ENCODE data around the gene COG4.
A peak's percentile ranks its signal among the peaks of the same experiment; 100 is the strongest.
"Not testable (repeated sequence)": the region's sequence is repeated elsewhere in the genome, so short reads cannot be mapped to it uniquely, and the experiment has no call there.

Gene COG4

DNA sequence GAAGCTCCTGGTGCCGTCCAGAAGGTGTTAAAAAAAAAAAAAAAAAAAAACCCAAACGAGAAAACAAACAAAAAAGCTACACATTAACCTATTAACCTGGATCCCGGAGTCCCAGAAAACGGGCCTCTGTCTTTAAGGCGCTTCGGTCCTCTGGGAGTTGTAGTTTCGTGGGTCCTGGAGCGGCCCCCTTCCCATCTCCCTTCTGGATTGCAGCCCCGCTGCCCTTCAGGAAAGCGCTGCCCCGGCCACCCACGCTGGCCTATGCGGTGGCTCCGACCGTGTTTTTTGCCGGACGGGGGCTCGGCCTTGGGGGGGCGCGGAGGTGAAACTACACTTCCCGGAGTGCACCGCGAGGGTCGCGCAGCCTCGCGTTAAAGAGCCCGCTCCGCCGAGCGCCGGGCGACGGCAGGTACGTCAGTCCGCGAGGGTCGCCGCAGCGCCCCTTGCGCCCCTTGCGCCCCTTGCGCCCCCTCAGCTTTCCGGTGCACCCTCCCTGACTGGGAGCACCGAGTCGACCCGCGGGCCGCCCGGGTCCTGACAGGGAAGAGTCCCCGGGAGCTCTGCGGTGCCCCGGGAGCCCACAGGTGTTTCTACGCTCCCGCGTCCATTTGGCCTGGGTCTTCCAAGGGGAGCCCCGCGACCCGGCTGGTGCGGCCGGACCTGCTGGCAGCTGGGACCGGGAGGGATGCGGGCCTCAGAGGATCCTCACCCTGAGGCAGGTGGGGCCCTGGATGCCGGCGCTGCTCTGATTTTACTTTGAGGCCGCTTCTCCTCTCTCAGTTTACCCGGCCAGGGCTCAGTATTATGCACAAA is 68.9 kb downstream of the COG4 start, which contains the start of gene FCSK:
Gene FCSK (plus strand): TSS at position 374 of the 813 bp plus-strand sequence. CDS start 8,596 bp downstream, outside the sequence.
- peak in 13 of 14 donors; percentile 37 to 81 (median 71) for DNase-seq

DNA sequence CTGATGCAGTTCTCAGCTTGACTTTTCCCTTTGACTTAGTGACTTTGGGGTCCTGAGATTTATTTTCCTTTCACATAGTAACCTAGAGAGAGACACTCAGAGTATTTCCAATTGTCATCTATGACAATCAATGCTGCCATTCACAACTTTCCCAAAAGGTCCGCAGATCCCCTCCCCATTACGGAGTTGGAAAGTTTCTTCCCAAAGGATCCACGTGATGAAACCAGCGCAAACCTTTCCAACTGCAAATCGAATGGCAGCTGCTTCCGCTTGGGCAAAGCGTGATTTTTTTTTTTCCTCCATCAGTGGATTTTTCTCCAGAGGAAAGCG is 69.5 kb downstream of the COG4 start:
- DNase-seq = no peak

DNA sequence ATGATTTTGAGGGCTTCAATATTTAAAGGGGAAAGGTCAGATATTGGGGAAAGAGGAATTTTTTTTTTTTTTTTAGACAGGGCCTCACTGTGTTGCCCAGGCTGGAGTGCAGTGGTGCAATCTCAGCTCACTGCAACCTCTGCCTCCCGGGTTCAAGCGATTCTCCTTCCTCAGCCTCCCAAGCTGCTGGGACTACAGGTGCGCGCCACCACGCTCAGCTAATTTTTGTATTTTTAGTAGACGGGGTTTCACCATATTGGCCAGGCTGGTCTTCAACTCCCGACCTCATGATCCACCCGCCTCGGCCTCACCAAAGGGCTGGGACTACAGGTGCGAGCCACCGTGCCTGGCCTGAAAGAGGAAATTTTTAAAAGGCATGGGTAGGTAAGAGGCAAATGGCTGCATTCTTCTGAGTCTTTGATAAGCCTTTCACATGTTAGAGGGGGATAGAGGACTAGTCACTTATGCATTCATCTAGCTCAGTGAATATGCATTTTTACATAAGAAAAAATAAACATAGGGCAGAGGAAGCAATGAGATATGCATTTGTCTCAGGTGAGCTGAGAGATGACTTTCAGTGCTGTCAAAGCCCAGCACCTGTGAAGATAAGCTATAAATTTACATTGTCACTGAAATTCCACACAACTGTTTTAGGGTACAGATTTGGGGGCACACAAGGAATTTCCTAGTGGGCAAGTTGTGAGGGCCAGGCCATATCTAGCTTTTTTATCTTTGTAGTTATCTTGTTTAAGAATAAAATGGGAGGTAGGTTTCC is 70.0 kb downstream of the COG4 start:
- no peak for DNase-seq

- DNase-seq = not testable (repeated sequence)
Observed at GRCh38 chr16:70451004-70451340, 72.4 kb downstream of the COG4 start.

DNA sequence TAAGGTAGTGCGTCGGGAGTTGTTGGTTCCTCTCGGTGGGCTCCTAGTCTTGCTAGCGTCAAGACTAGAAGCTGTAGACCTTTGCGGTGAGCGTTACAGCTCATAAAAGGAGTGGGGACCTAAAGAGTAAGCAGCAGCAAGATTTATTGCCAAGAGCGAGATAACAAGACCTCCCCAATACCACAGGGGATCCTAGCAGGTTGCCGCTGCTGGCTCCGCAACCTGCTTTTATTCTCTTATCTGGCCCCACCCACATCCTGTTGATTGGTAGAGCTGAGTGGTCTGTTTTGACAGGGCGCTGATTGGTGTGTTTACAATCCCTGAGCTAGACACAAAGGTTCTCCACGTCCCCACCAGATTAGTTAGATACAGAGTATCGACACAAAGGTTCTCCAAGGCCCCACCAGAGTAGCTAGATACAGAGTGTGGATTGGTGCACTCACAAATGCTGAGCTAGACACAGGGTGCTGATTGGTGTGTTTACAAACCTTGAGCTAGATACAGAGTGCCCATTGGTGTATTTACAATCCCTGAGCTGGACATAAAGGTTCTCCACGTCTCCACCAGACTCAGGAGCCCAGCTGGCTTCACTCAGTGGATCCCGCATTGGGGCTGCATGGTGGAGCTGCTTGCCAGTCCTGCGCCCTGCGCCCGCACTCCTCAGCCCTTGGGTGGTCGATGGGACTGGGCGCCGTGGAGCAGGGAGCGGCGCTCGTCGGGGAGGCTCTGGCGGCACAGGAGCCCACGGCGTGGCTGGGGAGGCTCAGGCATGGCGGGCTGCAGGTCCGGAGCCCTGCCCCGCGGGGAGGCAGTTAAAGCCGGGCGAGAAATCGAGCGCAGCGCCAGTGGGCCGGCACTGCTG is 73.0 kb downstream of the COG4 start:
- DNase-seq = not testable (repeated sequence)

GRCh38 chr16:70448075-70448474 is 75.3 kb downstream of the COG4 start:
- no peak for DNase-seq

GRCh38 chr16:70444249-70445063 is 78.9 kb downstream of the COG4 start:
- DNase-seq = no peak

- DNase-seq = no peak
Observed at GRCh38 chr16:70442344-70442743, 81.0 kb downstream of the COG4 start.

GRCh38 chr16:70441406-70441990 is 81.9 kb downstream of the COG4 start:
- DNase-seq = no peak

DNA sequence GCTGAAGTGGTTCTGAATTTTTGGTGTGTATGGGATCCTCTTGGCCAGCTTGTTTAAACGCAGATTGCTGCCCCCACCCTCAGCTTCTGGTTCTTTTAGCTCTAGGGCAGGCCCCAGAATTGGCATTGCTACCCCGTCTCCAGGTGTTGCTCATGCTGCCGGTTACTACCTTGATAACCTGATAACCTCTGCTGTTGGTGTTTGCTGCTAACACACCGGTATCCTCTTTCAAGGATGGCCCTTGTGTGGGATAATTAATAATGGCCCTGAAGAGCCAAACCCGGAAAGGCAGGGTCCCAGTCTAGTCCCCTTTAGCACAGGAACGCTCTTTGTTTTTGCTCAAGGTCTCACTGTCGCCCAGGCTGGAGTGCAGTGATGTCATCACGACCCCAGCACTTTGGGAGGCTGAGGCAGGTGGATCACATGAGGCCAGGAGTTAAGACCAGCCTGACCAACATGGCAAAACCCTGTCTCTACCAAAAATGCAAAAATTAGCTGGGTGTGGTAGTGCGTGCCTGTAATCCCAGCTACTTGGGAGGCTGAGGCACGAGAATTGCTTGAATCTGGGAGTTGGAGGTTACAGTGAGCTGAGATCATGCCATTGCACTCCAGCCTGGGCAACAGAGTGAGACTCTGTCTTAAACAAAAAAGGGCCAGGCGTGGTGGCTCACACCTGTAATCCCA is 83.2 kb downstream of the COG4 start:
- DNase-seq = no peak

DNA sequence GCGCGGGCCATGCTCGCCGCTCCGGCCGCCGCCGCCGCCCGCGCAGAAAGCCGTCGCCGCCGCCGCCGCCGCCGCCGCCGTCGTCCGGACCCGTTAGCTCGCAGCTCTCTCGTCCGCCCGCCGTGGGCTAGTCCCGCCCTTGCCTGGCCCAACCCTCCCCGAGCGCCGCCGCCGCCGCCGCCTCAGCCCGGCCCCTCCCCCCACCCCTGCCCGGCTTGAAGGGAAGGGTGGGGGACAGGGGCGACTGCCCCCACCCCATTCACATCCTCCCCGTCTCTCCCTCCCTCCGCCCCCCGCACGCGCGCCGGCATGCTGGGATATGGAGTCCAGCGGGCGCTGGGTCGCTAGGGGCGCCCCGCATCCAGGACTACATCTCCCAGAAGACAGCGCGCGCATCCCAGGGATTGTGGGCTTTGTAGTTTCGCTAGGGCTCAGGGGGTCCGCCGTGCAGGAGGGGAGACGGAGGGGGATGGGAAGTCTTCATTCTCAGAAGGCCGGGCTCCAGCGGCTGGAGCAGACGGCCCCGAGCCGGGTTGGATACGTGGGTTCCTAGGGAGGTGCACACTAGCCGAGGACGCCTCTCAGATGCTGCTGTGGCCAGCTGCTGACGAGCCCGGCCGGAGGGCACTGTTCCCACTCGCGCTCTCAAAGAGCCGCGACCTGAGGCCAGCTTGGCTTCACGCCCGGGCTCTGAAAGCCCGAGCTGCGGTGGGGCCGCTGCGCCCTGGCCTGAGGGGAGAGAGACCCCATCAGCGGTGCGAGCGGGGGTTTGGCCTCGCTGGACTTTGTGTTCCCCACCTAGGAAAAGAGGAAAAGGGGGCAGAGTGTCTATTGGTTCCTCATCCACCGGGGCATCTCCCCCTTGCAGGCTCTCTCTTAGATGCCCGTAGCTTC is 84.1 kb downstream of the COG4 start, which contains the start of gene ST3GAL2:
Gene ST3GAL2 (minus strand): TSS at position 132 of the 894 bp plus-strand sequence. CDS start 40,570 bp downstream, outside the sequence.
- peak; percentile 54 to 96 (median 92) for DNase-seq

- peak in 1 of 14 donors; percentile 50 for DNase-seq
Observed at GRCh38 chr16:70438585-70438968, 84.8 kb downstream of the COG4 start.

DNA sequence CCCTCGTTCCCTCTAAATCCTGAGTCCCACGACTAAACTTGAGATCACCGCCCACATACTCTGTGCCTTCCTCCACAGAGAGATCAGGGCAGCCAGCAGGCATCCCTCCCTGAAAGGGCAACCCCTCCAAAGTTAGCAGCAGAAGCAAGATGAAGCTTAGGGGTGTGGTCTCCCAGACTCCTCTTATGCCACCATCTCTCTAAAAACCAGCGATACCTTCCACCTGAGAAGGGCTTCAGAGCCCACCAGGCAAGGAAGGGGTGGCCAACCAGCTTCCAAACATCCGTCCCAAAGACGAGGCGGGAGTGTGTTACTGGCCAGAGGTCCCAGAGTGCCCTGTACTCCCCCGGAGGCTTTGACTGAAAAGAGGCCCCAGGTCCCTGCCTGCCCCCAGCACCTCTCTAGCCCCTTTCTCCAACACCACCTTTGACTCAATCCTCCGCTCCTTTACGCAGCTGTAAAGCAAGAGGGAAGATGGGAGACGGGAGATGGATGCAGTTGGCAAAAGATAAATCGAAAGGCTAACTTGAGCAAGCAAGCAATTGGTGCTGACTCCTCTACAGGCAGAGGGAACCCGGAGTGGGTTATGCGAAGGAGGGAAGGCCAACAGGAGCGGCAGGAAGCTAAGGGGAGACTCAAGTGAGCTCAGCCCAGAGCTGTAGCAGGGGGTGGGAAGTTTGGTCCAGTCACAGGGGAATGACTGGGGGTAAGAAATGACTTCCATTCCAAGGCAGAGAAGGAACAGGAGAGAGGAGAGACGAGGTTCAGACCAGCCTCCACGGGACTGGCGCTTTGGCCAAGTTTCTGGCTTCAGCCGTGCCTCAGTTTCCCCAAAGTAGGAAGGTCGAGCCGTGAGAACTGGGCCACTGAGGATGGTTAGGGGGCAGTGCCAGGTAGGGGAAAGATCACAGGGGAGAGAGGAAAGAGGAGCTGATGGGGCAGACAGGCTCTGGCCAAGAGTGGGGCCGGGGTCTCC is 85.5 kb downstream of the COG4 start:
- DNase-seq = peak in 2 of 14 donors; percentile 28 to 35

GRCh38 chr16:70437017-70437581 is 86.3 kb downstream of the COG4 start:
- no peak for DNase-seq

DNA sequence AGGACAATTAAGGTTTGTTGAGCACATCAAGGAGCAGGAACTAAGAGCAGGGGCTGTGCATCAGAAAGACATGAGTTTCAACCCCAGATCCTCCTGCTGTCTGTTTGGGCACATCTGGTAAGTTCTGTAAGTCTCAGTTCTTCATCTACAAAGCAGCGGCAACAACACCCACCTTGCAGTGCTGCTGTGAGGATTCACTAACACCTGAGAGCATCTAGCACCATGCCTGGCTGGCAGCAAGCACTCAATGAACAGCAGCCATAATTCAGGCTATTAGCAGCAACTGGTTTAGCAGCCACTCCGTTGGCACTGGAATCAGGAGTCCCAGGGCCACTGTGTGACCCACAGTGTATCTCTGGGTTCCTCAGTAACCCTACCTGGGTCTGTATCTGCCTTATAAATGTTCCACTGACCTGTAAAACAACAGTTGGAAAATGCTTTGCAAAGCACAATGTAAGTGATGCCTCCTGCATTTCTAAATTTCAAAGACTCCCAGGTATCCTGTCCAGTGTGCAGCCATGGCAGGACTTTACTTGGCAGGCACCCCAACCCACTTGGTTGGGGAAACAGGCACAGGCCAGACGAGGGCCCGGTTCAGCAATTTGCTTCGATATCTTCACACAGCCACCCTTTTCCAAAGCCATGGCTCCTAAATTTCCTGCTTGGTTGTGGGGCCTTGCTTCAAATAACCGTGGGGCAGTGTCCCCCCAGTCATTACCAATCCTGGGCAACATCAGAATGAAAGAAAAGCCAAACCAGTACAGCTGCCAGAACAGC is 88.7 kb downstream of the COG4 start:
- no peak for DNase-seq

DNA sequence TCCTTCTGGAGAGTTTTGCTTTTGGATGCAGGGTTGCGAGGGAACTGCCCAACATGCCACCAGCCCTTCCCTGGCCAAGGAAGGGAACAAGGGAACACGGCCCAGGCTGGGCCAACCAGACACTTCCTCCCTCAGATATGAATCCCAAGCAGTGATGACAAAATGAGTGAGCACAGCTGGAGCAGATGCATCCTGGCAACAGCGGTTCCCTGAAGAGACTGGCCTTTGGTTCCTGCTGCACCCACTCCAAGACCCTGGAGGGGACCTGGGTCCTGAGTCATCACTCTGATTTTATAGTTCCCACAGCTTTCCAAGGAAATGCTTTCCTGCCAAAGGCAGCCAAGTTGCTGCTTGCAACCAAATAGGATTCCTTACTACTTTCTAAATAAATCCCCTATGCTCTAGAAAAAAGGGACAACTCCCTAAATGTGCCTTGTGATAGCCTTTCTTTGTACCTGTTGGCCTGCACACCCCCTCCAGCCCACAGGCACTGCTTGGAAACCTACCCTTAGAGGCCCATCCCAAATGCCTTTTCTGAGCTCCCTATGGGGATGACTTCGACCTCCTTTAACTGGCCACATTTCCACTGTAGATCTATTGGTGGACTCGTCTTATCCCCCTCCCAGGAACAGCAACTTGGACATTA is 89.8 kb downstream of the COG4 start:
- peak in 1 of 14 donors; percentile 37 for DNase-seq

Measured in C1 segment of cervical spinal cord (tissue), 14 donors.